ENCODE results near the gene GSE1. TPM values are rescaled to one million over a fixed set of nuclear protein-coding genes. Genes with fewer than 3 reads are reported as not detected.
A peak's percentile ranks its signal among the peaks of the same experiment; 100 is the strongest.

Gene GSE1
- total and polyA plus RNA-seq, 9 of the 15 experiments (the other 6 are each of a cell fraction or from before 2014, with no cell fraction given) = 12.2 to 244 (median 57.9) TPM

DNA sequence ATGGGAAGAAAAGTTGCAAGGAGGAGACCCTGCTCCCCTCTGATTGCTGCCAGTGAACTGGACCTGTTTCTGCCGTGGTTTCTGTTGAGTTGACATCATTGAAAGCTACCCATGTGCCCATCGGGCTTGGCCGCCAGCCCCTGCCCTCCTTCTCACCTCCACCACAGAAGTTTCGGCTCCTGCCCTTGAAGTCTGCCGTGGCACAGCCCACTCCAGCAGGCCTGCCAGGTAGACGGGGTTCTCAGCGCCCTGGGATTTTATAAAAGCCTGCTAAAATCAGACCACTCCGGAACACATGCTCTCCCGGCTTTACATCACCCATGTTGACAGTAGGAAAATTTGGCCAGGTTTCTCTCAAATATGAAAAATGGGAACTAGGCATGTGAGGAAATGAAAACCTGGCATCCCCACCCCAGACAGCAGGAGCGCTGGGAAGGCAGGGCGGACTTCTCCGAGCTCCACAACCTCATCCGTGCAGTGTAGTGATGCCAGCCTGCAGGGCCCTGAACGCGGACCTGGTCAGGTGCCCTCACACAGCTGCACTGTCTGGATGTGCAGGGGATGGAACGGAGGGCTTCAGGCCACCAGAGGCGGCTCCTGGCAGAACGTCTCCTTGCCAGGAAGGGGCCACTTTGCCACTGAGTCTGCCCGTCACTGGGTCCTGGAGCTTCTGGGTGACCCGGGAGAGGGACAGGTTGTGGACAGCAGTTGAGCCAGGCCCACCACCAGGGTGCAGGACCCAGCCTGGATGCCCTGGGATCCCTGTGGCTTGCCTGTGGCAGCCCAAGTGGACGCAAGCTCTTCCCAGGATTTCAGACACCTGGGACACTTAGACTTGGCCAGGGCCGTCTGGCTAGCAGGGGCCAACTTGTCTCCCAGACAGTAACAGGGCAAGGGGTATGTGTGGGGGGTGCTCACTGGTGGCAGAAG is 6.9 kb upstream of the GSE1 start (continued):
- peak; percentile 9 for TF ChIP-seq CHD7 (IDR thresholded peaks at IDR 0.05; ENCODE audit: low read depth, low read length)
